Esophagus muscularis mucosa (tissue), 4 donors: ENCODE measurements around the gene GRK1. TPM values are rescaled to one million over a fixed set of nuclear protein-coding genes. Genes with fewer than 3 reads are reported as not detected.

Source experiments
- DNase-seq: peaks from one replicate; pipeline ENCODE4 v3.0.0-alpha.2; 2017; ENCODE audit errors: extremely low spot score
- H3K27ac ChIP-seq, 4 donors: fragments of 200-600 bp; sonication (generic); replicated peaks in 1 of 4; 1 replicate in 3 of 4; 2 replicates in 1 of 4; pipeline ENCODE4 v1.5.1; 2016 to 2019; ENCODE audit warnings: mild to moderate bottlenecking in 1 of 4
- H3K27me3 ChIP-seq, 4 donors: fragments of 200-600 bp; sonication (generic); one replicate each; pipeline versions ENCODE4 v1.5.1 to v1.6.0; 2016 to 2019
- H3K36me3 ChIP-seq, 4 donors: fragments of 200-600 bp; sonication (generic); one replicate each; pipeline ENCODE4 v1.5.1; 2016 to 2019
- H3K4me1 ChIP-seq, 4 donors: fragments of 200-600 bp; sonication (generic); one replicate each; pipeline ENCODE4 v1.5.1; 2016 to 2019
- H3K4me3 ChIP-seq, 4 donors: fragments of 200-600 bp; sonication (generic); 1 replicate in 2 of 4; 2 replicates in 2 of 4; pipeline ENCODE4 v1.5.1; 2016 to 2019; ENCODE audit warnings: mild to moderate bottlenecking in 4 of 4, moderate library complexity in 1 of 4
- H3K9me3 ChIP-seq, 4 donors: fragments of 200-600 bp; sonication (generic); 1 replicate in 3 of 4; 2 replicates in 1 of 4; pipeline ENCODE4 v1.5.1; 2016 to 2019
- EP300 ChIP-seq: sonication (generic); formaldehyde crosslinking; IDR thresholded peaks from one replicate; pipeline ENCODE4 v1.6.1; 2017; ENCODE audit warnings: antibody characterized with exemption
- POLR2A ChIP-seq: fragments of 450-650 bp; IDR thresholded peaks from one replicate; pipeline ENCODE4 v1.6.1; 2017; ENCODE audit warnings: antibody characterized with exemption, moderate library complexity, mild to moderate bottlenecking, low read depth
- POLR2AphosphoS5 ChIP-seq, 2 donors: sonication (generic); formaldehyde crosslinking; IDR thresholded peaks; one replicate each; pipeline ENCODE4 v1.6.1; 2017; ENCODE audit warnings: antibody characterized with exemption in 2 of 2
- WGBS: methylation state at CpG from one replicate; pipeline ENCODE4 v1.1.5; 2018; 5-methylcytosine and 5-hydroxymethylcytosine counted together
- intact Hi-C: fragments of 100-400 bp; cut with DNase I; formaldehyde crosslinking; loops from one replicate; pipeline ENCODE4 v1.15.1; 2023
- total RNA-seq, 4 donors: library from RNA; depleted of rRNA; stranded (reverse); fragments of >200 nt; gene quantifications; one replicate each; pipeline versions ENCODE4 v1.1.0 to v1.2.1, GENCODE V29; 2016
- TF ChIP-seq, protein P1 (sequence below), 3 experiments: fragments of 200-600 bp in 2 of 3; fragments of 450-650 bp in 1 of 3; sonication (generic) in 2 of 3; IDR thresholded peaks; one replicate each; pipeline ENCODE4 v1.5.1; 2017 to 2019; ENCODE audit warnings: antibody characterized with exemption in 3 of 3, mild to moderate bottlenecking in 2 of 3, moderate library complexity in 1 of 3

Gene GRK1
- total RNA-seq, 4 donors from 2014 or later, result under 0.01 TPM; not detected in 3

DNA sequence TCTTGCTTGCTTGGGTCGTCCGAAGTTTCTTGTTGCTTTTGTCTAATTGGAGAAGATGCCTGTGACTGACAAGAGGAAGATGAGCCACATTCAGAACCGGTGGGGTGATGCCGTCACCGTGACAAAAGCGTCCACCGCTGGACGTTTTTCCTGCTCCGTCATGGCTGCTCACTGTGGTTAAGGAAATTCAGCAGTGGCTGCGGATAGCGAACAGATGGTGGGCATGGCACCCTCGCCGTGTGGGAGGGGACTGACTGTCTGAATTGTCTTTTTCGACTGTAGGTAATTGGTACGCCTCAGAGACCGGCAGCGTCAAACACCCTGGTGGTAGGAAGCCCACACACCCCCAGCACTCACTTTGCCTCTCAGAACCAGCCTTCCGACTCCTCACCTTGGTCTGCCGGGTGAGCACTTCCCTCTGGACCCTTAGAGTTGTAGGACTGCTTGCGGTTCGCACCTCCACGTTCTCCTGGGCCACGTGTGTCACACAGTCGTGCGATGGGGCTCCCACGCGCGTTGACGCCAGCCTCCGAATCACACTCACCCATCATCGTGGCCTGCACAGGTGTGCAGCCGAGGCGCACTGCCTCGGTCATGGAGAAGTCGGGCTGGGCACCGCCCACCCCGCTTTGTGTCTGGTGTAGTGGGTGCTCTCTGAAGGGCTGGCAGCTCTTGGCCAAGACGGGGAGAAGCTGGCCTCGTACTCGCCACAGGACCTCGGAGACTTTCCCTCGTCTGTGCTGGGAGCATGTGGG lies 35.5 kb upstream of the GRK1 start:
- WGBS, result 97% methylated on average over 26 of the region's 42 CpGs
- Histone ChIP-seq H3K4me3 (no peak overlapping the region), H3K9me3 (no peaks in the 10 kb centered on the region), H3K27me3 (no peaks in the 10 kb centered on the region), H3K4me1 (no peaks in the 10 kb centered on the region), H3K36me3 (peaks cover 6 to 76% (median 60%) of the 10 kb centered on the region in 4 donors), H3K27ac (no peak overlapping the region)
- intact Hi-C loops, result no loop called here
- DNase-seq, result no peak
- TF ChIP-seq EP300 (no peak), POLR2A (no peak), POLR2AphosphoS5 (IDR thresholded peaks at IDR 0.05) (no peak)
- TF ChIP-seq, protein P1, sequence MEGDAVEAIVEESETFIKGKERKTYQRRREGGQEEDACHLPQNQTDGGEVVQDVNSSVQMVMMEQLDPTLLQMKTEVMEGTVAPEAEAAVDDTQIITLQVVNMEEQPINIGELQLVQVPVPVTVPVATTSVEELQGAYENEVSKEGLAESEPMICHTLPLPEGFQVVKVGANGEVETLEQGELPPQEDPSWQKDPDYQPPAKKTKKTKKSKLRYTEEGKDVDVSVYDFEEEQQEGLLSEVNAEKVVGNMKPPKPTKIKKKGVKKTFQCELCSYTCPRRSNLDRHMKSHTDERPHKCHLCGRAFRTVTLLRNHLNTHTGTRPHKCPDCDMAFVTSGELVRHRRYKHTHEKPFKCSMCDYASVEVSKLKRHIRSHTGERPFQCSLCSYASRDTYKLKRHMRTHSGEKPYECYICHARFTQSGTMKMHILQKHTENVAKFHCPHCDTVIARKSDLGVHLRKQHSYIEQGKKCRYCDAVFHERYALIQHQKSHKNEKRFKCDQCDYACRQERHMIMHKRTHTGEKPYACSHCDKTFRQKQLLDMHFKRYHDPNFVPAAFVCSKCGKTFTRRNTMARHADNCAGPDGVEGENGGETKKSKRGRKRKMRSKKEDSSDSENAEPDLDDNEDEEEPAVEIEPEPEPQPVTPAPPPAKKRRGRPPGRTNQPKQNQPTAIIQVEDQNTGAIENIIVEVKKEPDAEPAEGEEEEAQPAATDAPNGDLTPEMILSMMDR (IDR thresholded peaks at IDR 0.05), result no peak

DNA sequence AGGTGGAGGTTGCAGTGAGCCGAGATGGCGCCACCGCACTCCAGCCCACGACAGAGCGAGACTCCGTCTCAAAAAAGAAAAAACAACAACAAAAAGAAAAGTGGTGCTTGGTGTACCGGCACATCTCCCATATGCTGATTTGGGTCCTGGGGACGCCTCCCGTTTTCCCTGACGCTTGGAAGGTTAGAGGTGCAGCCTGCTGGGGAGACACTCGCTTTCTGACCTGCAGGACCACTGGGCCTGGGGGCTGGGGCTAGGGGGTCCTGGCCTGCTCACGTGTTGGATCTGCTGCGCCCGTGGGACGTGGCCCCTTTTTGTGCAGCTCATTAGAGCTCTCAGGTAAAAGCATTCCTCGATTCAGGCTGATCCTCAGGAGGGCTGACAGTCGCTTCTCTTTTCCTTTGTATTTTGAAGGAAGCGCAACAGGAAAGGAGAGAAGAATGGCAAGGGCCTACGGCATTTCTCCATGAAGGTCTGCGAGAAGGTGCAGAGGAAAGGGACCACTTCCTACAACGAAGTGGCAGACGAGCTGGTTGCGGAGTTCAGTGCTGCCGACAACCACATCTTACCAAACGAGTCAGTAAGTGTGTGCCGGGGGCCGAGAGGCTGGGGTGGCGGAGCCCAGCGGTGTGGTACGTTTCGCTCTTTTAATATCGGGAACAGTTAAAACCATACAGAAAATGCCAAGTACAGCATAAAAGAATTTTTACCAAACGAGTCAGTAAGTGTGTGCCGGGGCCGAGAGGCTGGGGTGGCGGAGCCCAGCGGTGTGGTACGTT lies 34.1 kb upstream of the GRK1 start:
- no peak for DNase-seq
- no peak overlapping the region for H3K4me3 ChIP-seq
- no peaks in the 10 kb centered on the region for H3K4me1 ChIP-seq
- no peaks in the 10 kb centered on the region for H3K9me3 ChIP-seq
- no peaks in the 10 kb centered on the region for H3K27me3 ChIP-seq
- H3K27ac ChIP-seq, result no peak overlapping the region
- TF ChIP-seq POLR2A (no peak), EP300 (no peak), POLR2AphosphoS5 (IDR thresholded peaks at IDR 0.05) (no peak)
- TF ChIP-seq, protein P1 (IDR thresholded peaks at IDR 0.05), result no peak
- intact Hi-C loops, result no loop called here
- WGBS, result 94% methylated on average over 38 of the region's 38 CpGs
- peaks cover 20 to 84% (median 74%) of the 10 kb centered on the region in 4 donors for H3K36me3 ChIP-seq

DNA sequence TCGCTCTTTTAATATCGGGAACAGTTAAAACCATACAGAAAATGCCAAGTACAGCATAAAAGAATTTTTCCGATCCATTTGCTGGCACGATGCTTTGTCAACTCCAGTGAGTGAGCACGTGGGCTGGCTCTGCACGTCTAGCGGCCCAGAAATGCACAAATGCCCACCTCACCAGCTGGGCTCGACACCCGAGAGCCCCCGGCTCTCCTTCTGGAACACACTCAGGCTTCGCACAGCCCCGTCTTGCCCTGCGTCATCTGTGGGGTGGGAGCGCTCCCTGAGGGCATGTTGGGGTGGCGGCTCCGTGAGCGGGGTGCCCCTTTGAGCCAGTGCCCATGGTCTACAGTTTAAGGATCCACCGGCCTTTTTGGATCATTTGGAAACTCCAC lies 33.5 kb upstream of the GRK1 start:
- no peak overlapping the region for H3K27ac ChIP-seq
- no peak for DNase-seq
- no peaks in the 10 kb centered on the region for H3K9me3 ChIP-seq
- no peak overlapping the region for H3K4me3 ChIP-seq
- intact Hi-C loops, result no loop called here
- peaks cover 25 to 86% (median 76%) of the 10 kb centered on the region in 4 donors for H3K36me3 ChIP-seq
- WGBS, result 97% methylated on average over 14 of the region's 18 CpGs
- H3K4me1 ChIP-seq, result no peaks in the 10 kb centered on the region
- TF ChIP-seq POLR2A (no peak), EP300 (no peak), POLR2AphosphoS5 (IDR thresholded peaks at IDR 0.05) (no peak)
- TF ChIP-seq, protein P1 (IDR thresholded peaks at IDR 0.05), result no peak
- H3K27me3 ChIP-seq, result no peaks in the 10 kb centered on the region

DNA sequence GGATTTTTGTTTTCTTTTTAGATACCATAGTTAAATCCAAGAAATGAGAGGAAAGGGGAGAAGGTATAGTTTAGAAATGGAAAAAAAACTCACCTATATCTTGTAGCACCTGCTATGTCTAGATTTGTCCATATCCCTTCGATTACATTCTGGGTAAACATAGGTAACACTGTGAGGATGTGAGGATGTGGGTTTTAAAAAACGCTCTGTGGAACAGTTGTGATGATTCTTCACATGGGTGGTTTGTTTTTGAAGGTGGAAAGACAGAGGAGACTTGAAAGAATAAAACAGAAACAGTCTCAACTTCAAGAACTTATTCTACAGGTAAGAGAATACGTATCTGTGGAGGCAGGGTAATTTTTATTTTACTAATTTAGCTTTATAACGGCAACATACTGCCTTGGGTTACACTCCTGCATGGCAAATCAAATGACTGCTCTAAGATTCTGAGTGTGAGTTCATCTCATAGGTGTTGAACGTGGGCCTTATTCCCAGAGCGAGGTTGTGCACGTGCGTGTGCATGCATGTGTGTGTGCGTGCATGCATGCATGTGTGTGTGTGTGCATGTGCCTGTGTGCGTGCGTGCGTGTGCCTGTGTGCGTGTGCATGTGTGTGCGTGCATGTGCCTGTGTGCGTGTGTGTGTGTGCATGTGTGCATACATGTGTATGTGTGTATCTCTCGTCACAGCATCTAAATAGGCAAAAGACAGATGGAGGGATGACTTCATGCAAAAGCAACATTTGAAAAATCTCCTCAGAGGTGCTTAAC lies 32.6 kb upstream of the GRK1 start:
- Histone ChIP-seq H3K4me3 (no peak overlapping the region), H3K36me3 (peaks cover 30 to 86% (median 75%) of the 10 kb centered on the region in 4 donors), H3K27me3 (no peaks in the 10 kb centered on the region), H3K4me1 (no peaks in the 10 kb centered on the region), H3K27ac (no peak overlapping the region), H3K9me3 (no peaks in the 10 kb centered on the region)
- WGBS, result 90% methylated on average over 16 of the region's 16 CpGs
- no peak for DNase-seq
- TF ChIP-seq POLR2A (no peak), EP300 (no peak), POLR2AphosphoS5 (IDR thresholded peaks at IDR 0.05) (no peak)
- TF ChIP-seq, protein P1 (IDR thresholded peaks at IDR 0.05), result no peak
- intact Hi-C loops, result no loop called here
